ENCODE data around the gene MT1F. TPM values are rescaled to one million over a fixed set of nuclear protein-coding genes. Genes with fewer than 3 reads are reported as not detected.

MT1F gene
- total RNA-seq, 1 donor from 2014 or later, result 6.3 TPM

DNA sequence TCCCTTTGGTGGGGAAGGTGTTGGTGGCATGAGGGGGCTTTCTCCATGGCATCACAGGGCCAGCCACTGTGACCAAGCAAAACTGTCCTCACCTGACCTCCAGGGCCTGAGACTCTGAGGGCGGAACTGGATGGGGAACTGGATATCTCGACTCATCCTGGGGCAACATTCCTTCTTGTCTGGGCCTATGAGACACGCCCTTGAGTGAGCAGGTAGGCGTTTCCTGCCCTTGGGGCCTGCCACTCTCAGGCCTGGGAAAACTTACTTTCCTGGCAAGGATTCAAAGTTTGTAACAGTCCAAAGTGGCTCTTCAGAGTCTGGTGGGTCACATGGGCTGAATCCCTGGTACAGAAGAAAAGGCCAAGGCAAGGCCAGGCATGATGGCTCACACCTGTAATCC, 34.1 kb downstream of the MT1F start:
- Mint-ChIP-seq H3K27me3 (peaks cover 26% of the 10 kb centered on the region), H3K27ac (no peak overlapping the region), H3K4me1 (ENCODE audit: low read depth) (no peaks in the 10 kb centered on the region), H3K36me3 (ENCODE audit: insufficient read depth) (no peaks in the 10 kb centered on the region), H3K9me3 (ENCODE audit: low read depth) (peaks cover under 1% of the 10 kb centered on the region), H3K4me3 (ENCODE audit: low read depth) (no peak overlapping the region)
- DNase-seq (ENCODE audit: low spot score, unreplicated experiment), result no peak
- TF ChIP-seq, protein P1, sequence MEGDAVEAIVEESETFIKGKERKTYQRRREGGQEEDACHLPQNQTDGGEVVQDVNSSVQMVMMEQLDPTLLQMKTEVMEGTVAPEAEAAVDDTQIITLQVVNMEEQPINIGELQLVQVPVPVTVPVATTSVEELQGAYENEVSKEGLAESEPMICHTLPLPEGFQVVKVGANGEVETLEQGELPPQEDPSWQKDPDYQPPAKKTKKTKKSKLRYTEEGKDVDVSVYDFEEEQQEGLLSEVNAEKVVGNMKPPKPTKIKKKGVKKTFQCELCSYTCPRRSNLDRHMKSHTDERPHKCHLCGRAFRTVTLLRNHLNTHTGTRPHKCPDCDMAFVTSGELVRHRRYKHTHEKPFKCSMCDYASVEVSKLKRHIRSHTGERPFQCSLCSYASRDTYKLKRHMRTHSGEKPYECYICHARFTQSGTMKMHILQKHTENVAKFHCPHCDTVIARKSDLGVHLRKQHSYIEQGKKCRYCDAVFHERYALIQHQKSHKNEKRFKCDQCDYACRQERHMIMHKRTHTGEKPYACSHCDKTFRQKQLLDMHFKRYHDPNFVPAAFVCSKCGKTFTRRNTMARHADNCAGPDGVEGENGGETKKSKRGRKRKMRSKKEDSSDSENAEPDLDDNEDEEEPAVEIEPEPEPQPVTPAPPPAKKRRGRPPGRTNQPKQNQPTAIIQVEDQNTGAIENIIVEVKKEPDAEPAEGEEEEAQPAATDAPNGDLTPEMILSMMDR (IDR thresholded peaks at IDR 0.05; ENCODE audit: unreplicated experiment), result no peak

GRCh38 chr16:56695246-56695645, 37.5 kb downstream of the MT1F start:
- Mint-ChIP-seq H3K36me3 (ENCODE audit: insufficient read depth) (no peaks in the 10 kb centered on the region), H3K9me3 (ENCODE audit: low read depth) (no peaks in the 10 kb centered on the region), H3K27ac (no peak overlapping the region), H3K4me3 (ENCODE audit: low read depth) (no peak overlapping the region), H3K4me1 (ENCODE audit: low read depth) (no peaks in the 10 kb centered on the region), H3K27me3 (peaks cover 7% of the 10 kb centered on the region)
- DNase-seq (ENCODE audit: low spot score, unreplicated experiment), result no peak
- TF ChIP-seq, protein P1 (IDR thresholded peaks at IDR 0.05; ENCODE audit: unreplicated experiment), result no peak

- Mint-ChIP-seq H3K9me3 (ENCODE audit: low read depth) (no peaks in the 10 kb centered on the region), H3K36me3 (ENCODE audit: insufficient read depth) (no peaks in the 10 kb centered on the region), H3K4me3 (ENCODE audit: low read depth) (no peak overlapping the region), H3K4me1 (ENCODE audit: low read depth) (no peaks in the 10 kb centered on the region), H3K27me3 (no peaks in the 10 kb centered on the region), H3K27ac (peak overlapping the region; percentile 74)
- TF ChIP-seq, protein P1 (IDR thresholded peaks at IDR 0.05; ENCODE audit: unreplicated experiment), result no peak
- DNase-seq (ENCODE audit: low spot score, unreplicated experiment), result no peak
Measured at GRCh38 chr16:56697456-56698155, 39.8 kb downstream of the MT1F start.

DNA sequence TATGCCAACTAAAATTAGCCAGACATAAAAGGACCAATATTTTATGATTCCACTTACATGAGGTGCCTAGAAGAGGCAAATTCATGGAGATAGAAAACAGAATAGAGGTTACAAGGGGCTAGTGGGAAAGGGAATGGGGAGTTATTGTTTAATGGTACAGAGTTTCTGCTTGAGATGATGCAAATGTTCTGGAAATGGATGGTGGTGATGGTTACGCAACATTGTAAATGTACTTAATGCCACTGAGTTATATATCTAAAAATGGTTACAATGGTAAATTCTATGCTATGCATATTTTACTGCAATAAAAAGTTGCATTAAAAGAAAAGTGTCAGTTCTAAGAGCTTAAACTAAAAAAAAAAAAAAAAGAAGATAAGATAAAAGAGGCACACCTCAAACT, 42.4 kb downstream of the MT1F start:
- Mint-ChIP-seq H3K27me3 (peaks cover 6% of the 10 kb centered on the region), H3K36me3 (ENCODE audit: insufficient read depth) (no peaks in the 10 kb centered on the region), H3K4me3 (ENCODE audit: low read depth) (no peak overlapping the region), H3K27ac (no peak overlapping the region), H3K9me3 (ENCODE audit: low read depth) (no peaks in the 10 kb centered on the region), H3K4me1 (ENCODE audit: low read depth) (no peaks in the 10 kb centered on the region)
- DNase-seq (ENCODE audit: low spot score, unreplicated experiment), result no peak
- TF ChIP-seq, protein P1 (IDR thresholded peaks at IDR 0.05; ENCODE audit: unreplicated experiment), result no peak

- H3K36me3 Mint-ChIP-seq (ENCODE audit: insufficient read depth), result no peaks in the 10 kb centered on the region
- TF ChIP-seq, protein P1 (IDR thresholded peaks at IDR 0.05; ENCODE audit: unreplicated experiment), result no peak
- H3K9me3 Mint-ChIP-seq (ENCODE audit: low read depth), result no peaks in the 10 kb centered on the region
- no peak overlapping the region for H3K4me3 Mint-ChIP-seq (ENCODE audit: low read depth)
- peaks cover 6% of the 10 kb centered on the region for H3K27me3 Mint-ChIP-seq
- H3K27ac Mint-ChIP-seq, result no peak overlapping the region
- no peak for DNase-seq (ENCODE audit: low spot score, unreplicated experiment)
- no peaks in the 10 kb centered on the region for H3K4me1 Mint-ChIP-seq (ENCODE audit: low read depth)
Measured at GRCh38 chr16:56700631-56701030, 42.9 kb downstream of the MT1F start.
